Liver (tissue), 9 donors: ENCODE measurements around the gene TWIST2. TPM values are rescaled to one million over a fixed set of nuclear protein-coding genes. Genes with fewer than 3 reads are reported as not detected.

Experiments
- DNase-seq: peaks from one replicate; pipeline ENCODE4 v3.0.0-alpha.2; 2017; ENCODE audit warnings: low spot score
- H3K27ac ChIP-seq, 2 donors: one replicate each; pipeline ENCODE4 v1.7.0; 2013; ENCODE audit warnings: inconsistent platforms in 2 of 2, low read length in 2 of 2, control low read depth in 1 of 2, low read depth in 1 of 2, mild to moderate bottlenecking in 1 of 2
- H3K27me3 ChIP-seq, 4 donors: one replicate each; pipeline versions ENCODE4 v1.6.1 to v1.7.0; 2013; ENCODE audit warnings: low read length in 3 of 4, inconsistent platforms in 1 of 4, mild to moderate bottlenecking in 1 of 4, moderate library complexity in 1 of 4; ENCODE audit not compliant: control insufficient read depth in 4 of 4, insufficient read depth in 4 of 4
- H3K36me3 ChIP-seq, 4 donors: one replicate each; pipeline versions ENCODE4 v1.6.1 to v1.7.0; 2013; ENCODE audit warnings: low read length in 3 of 4, mild to moderate bottlenecking in 3 of 4, low read depth in 1 of 4, moderate library complexity in 1 of 4; ENCODE audit not compliant: control insufficient read depth in 4 of 4, insufficient read depth in 3 of 4
- H3K4me1 ChIP-seq, 4 donors: one replicate each; pipeline versions ENCODE4 v1.6.1 to v1.7.0; 2013; ENCODE audit warnings: low read length in 3 of 4, mild to moderate bottlenecking in 3 of 4, moderate library complexity in 1 of 4; ENCODE audit not compliant: control insufficient read depth in 4 of 4, insufficient read depth in 4 of 4
- H3K4me3 ChIP-seq, 3 donors: one replicate each; pipeline versions ENCODE4 v1.6.1 to v1.7.0; 2013; ENCODE audit warnings: low read length in 3 of 3, control low read depth in 1 of 3, low read depth in 1 of 3, mild to moderate bottlenecking in 1 of 3
- H3K9ac ChIP-seq, 2 donors: one replicate each; pipeline ENCODE4 v1.7.0; 2013; ENCODE audit warnings: low read length in 2 of 2, mild to moderate bottlenecking in 2 of 2, moderate library complexity in 2 of 2, control low read depth in 1 of 2, low read depth in 1 of 2
- H3K9me3 ChIP-seq, 4 donors: one replicate each; pipeline versions ENCODE4 v1.6.1 to v1.7.0; 2013; ENCODE audit warnings: low read length in 3 of 4; ENCODE audit not compliant: control insufficient read depth in 4 of 4
- ATF3 ChIP-seq: IDR thresholded peaks from 2 replicates; pipeline ENCODE4 v1.6.1; 2016; ENCODE audit warnings: antibody characterized with exemption
- EGR1 ChIP-seq, 2 donors: IDR thresholded peaks; 2 replicates each; pipeline ENCODE4 v1.6.1; 2016 to 2018; ENCODE audit warnings: antibody characterized with exemption in 2 of 2, low read depth in 2 of 2
- FOXA2 ChIP-seq: IDR thresholded peaks from 2 replicates; pipeline ENCODE4 v1.6.1; 2016; ENCODE audit warnings: antibody characterized with exemption
- GABPA ChIP-seq, 2 donors: IDR thresholded peaks in 1 of 2; conservative IDR thresholded peaks in 1 of 2; 2 replicates each; pipeline ENCODE4 v1.6.1; 2016; ENCODE audit warnings: antibody characterized with exemption in 2 of 2, mild to moderate bottlenecking in 1 of 2, moderate library complexity in 1 of 2
- HNF4A ChIP-seq, 2 donors: conservative IDR thresholded peaks; 2 replicates each; pipeline ENCODE4 v1.6.1; 2016; ENCODE audit warnings: antibody characterized with exemption in 2 of 2, mild to moderate bottlenecking in 2 of 2
- HNF4G ChIP-seq: IDR thresholded peaks from 2 replicates; pipeline ENCODE4 v1.6.1; 2016; ENCODE audit warnings: antibody characterized with exemption
- JUND ChIP-seq, 2 donors: IDR thresholded peaks; 2 replicates each; pipeline ENCODE4 v1.6.1; 2016; ENCODE audit warnings: antibody characterized with exemption in 2 of 2
- NR2F2 ChIP-seq: IDR thresholded peaks from 2 replicates; pipeline ENCODE4 v1.6.1; 2016; ENCODE audit warnings: antibody characterized with exemption
- RAD21 ChIP-seq, 2 donors: IDR thresholded peaks; 2 replicates each; pipeline ENCODE4 v1.6.1; 2016; ENCODE audit warnings: antibody characterized with exemption in 2 of 2, mild to moderate bottlenecking in 2 of 2
- RXRA ChIP-seq, 2 donors: IDR thresholded peaks; 2 replicates each; pipeline ENCODE4 v1.6.1; 2017 to 2018; ENCODE audit warnings: antibody characterized with exemption in 2 of 2, mild to moderate bottlenecking in 1 of 2
- SP1 ChIP-seq: IDR thresholded peaks from 2 replicates; pipeline ENCODE4 v1.6.1; 2018; ENCODE audit warnings: antibody characterized with exemption, mild to moderate bottlenecking
- YY1 ChIP-seq: IDR thresholded peaks from 2 replicates; pipeline ENCODE4 v1.6.1; 2016; ENCODE audit warnings: antibody characterized with exemption, mild to moderate bottlenecking
- WGBS: extraction: QIAGEN DNeasy Blood & Tissue Kit; methylation state at CpG from one replicate; pipeline ENCODE4 v1.1.7; 2013; 5-methylcytosine and 5-hydroxymethylcytosine counted together
- polyA plus RNA-seq, 2 donors: library from polyadenylated mRNA; stranded (reverse) in 1 of 2; unstranded in 1 of 2; fragments of 200-250 nt in 1 of 2; fragments of >200 nt in 1 of 2; fragmentation: Nextera tagmentation in 1 of 2; extraction: Ambion mirVana in 1 of 2; gene quantifications; one replicate each; pipeline versions ENCODE4 v1.2.1 to v1.2.3, GENCODE V29; 2013 to 2015
- total RNA-seq, 2 donors: library from RNA; depleted of rRNA; stranded (reverse); fragments of >200 nt; gene quantifications; one replicate each; pipeline ENCODE4 v1.2.3, GENCODE V29; 2014
- TF ChIP-seq, protein P1 (sequence below): fragments of 150-350 bp; IDR thresholded peaks from 2 replicates; pipeline ENCODE4 v1.5.1; 2017; ENCODE audit warnings: improper control_type of control experiment, low read depth, low read length; ENCODE audit not compliant: missing input control
- TF ChIP-seq, protein P2 (sequence below): IDR thresholded peaks from 2 replicates; pipeline ENCODE4 v1.6.1; 2016; ENCODE audit warnings: antibody characterized with exemption
- TF ChIP-seq, protein P3 (sequence below): IDR thresholded peaks from 2 replicates; pipeline ENCODE4 v1.6.1; 2016; ENCODE audit warnings: antibody characterized with exemption, mild to moderate bottlenecking
- donor health status: healthy.
- donor health status: healthy.
- donor health status: healthy.
- donor health status: healthy.
- donor health status: healthy.

Gene TWIST2
- total and polyA plus RNA-seq, 4 donors, result 0.17 to 0.20 (median 0.19) TPM; not detected in 1

DNA sequence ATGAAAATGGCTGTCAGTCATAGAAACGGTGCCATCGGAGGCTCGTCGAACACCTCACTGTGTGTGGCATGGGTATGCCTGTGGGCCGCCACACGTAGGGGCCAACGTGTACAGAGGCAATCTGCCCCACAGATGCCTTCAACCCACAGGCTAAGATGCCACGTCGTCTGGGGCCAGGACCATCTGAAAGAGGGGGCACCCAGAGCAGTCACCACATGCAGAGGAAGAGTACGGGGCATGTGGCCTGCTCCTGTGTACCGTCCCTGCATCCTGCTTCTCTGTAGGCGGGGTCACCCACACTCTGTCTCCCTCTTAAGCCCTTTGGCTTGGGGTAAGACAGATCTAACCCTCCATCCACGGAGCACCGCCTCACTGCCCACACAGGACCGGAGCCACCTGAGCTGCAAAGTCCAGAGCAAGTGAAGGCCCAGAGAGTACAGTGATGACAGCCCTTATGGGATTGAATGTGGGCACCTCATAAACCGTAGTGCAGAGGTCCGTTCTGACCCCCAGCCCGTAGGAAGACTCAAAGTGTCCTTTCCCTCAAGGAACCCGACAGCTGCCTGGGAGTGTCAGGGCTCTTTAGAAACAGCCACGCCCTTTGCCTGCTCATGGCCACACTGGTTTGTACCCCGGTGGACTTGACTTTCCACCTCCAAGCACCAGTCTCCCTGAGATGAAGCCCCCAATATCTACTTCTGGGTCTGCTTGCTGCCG, 66.2 kb downstream of the TWIST2 start:
- no peak for DNase-seq
- no peaks in the 10 kb centered on the region for H3K36me3 ChIP-seq
- H3K27me3 ChIP-seq, result peaks cover 0 to 2% (median 0%) of the 10 kb centered on the region in 4 donors
- no peaks in the 10 kb centered on the region for H3K9me3 ChIP-seq
- TF ChIP-seq SP1 (no peak), HNF4A (conservative IDR thresholded peaks at IDR 0.05) (no peak), RXRA (IDR thresholded peaks at IDR 0.05) (no peak), FOXA2 (no peak), GABPA (IDR thresholded peaks at IDR 0.05 in 1 of 2, conservative IDR thresholded peaks at IDR 0.05 in 1 of 2) (no peak), YY1 (no peak), HNF4G (no peak), RAD21 (IDR thresholded peaks at IDR 0.05) (no peak), NR2F2 (no peak), EGR1 (IDR thresholded peaks at IDR 0.05; ENCODE audit: low read depth in 2 of 2) (no peak), ATF3 (no peak), JUND (IDR thresholded peaks at IDR 0.05) (no peak)
- TF ChIP-seq, protein P1, sequence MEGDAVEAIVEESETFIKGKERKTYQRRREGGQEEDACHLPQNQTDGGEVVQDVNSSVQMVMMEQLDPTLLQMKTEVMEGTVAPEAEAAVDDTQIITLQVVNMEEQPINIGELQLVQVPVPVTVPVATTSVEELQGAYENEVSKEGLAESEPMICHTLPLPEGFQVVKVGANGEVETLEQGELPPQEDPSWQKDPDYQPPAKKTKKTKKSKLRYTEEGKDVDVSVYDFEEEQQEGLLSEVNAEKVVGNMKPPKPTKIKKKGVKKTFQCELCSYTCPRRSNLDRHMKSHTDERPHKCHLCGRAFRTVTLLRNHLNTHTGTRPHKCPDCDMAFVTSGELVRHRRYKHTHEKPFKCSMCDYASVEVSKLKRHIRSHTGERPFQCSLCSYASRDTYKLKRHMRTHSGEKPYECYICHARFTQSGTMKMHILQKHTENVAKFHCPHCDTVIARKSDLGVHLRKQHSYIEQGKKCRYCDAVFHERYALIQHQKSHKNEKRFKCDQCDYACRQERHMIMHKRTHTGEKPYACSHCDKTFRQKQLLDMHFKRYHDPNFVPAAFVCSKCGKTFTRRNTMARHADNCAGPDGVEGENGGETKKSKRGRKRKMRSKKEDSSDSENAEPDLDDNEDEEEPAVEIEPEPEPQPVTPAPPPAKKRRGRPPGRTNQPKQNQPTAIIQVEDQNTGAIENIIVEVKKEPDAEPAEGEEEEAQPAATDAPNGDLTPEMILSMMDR, result no peak
- TF ChIP-seq, protein P2, sequence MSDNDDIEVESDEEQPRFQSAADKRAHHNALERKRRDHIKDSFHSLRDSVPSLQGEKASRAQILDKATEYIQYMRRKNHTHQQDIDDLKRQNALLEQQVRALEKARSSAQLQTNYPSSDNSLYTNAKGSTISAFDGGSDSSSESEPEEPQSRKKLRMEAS, result no peak
- TF ChIP-seq, protein P3, sequence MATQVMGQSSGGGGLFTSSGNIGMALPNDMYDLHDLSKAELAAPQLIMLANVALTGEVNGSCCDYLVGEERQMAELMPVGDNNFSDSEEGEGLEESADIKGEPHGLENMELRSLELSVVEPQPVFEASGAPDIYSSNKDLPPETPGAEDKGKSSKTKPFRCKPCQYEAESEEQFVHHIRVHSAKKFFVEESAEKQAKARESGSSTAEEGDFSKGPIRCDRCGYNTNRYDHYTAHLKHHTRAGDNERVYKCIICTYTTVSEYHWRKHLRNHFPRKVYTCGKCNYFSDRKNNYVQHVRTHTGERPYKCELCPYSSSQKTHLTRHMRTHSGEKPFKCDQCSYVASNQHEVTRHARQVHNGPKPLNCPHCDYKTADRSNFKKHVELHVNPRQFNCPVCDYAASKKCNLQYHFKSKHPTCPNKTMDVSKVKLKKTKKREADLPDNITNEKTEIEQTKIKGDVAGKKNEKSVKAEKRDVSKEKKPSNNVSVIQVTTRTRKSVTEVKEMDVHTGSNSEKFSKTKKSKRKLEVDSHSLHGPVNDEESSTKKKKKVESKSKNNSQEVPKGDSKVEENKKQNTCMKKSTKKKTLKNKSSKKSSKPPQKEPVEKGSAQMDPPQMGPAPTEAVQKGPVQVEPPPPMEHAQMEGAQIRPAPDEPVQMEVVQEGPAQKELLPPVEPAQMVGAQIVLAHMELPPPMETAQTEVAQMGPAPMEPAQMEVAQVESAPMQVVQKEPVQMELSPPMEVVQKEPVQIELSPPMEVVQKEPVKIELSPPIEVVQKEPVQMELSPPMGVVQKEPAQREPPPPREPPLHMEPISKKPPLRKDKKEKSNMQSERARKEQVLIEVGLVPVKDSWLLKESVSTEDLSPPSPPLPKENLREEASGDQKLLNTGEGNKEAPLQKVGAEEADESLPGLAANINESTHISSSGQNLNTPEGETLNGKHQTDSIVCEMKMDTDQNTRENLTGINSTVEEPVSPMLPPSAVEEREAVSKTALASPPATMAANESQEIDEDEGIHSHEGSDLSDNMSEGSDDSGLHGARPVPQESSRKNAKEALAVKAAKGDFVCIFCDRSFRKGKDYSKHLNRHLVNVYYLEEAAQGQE, result no peak
- H3K4me1 ChIP-seq, result peaks cover 0 to 2% (median 0%) of the 10 kb centered on the region in 4 donors
- WGBS, result 88% methylated on average over 22 of the region's 22 CpGs
- no peak overlapping the region for H3K27ac ChIP-seq
- H3K9ac ChIP-seq, result no peak overlapping the region
- H3K4me3 ChIP-seq, result no peak overlapping the region

- peaks cover 0 to 2% (median 0%) of the 10 kb centered on the region in 4 donors for H3K27me3 ChIP-seq
- H3K36me3 ChIP-seq, result no peaks in the 10 kb centered on the region
- no peak overlapping the region for H3K9ac ChIP-seq
- DNase-seq, result no peak
- no peak overlapping the region for H3K27ac ChIP-seq
- TF ChIP-seq NR2F2, result no peak
- TF ChIP-seq, protein P3, result no peak
- H3K4me3 ChIP-seq, result no peak overlapping the region
- no peaks in the 10 kb centered on the region for H3K9me3 ChIP-seq
- WGBS, result 84% methylated on average over 11 of the region's 11 CpGs
- no peaks in the 10 kb centered on the region for H3K4me1 ChIP-seq
These were observed 66.7 kb downstream of the TWIST2 start for GRCh38 chr2:238914648-238915015.
